ENCODE data around the gene PKN1.

DNA sequence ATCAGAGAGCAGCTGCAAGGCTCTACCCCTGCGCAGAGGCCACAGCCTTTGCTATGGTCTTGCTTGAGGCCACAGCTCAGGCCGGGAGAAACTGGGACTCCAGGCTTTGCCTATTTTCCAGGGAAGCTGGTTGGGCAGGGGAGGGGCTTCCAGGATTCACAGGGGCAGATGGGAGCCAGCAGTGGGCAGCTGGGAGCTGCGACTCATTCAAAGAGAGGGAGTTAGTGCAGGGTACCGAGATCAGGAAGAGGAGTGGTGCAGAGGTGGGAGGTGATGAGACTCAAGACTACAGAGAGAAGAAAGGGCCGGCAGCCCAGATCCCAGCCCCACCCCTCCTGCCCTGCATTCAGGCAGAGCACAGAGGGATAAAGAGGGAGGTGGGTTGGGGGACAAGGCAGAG is 39.8 kb upstream of the PKN1 start:
- TF ChIP-seq, protein P1, sequence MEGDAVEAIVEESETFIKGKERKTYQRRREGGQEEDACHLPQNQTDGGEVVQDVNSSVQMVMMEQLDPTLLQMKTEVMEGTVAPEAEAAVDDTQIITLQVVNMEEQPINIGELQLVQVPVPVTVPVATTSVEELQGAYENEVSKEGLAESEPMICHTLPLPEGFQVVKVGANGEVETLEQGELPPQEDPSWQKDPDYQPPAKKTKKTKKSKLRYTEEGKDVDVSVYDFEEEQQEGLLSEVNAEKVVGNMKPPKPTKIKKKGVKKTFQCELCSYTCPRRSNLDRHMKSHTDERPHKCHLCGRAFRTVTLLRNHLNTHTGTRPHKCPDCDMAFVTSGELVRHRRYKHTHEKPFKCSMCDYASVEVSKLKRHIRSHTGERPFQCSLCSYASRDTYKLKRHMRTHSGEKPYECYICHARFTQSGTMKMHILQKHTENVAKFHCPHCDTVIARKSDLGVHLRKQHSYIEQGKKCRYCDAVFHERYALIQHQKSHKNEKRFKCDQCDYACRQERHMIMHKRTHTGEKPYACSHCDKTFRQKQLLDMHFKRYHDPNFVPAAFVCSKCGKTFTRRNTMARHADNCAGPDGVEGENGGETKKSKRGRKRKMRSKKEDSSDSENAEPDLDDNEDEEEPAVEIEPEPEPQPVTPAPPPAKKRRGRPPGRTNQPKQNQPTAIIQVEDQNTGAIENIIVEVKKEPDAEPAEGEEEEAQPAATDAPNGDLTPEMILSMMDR (IDR thresholded peaks at IDR 0.05), result no peak
- TF ChIP-seq POLR2AphosphoS5 (IDR thresholded peaks at IDR 0.05), result no peak
- TF ChIP-seq POLR2A (IDR thresholded peaks at IDR 0.05), result no peak
